Astrocyte of the spinal cord (primary cell): ENCODE results near the gene RPL41.

Experiments
- DNase-seq: peaks from one replicate; pipeline ENCODE4 v3.0.0; 2011; ENCODE audit warnings: low read depth, low spot score
- H3K4me3 ChIP-seq: 2 replicates; pipeline ENCODE4 v1.5.1; 2011; ENCODE audit warnings: low read depth, mild to moderate bottlenecking, low read length, moderate library complexity
- in situ Hi-C: cut with HindIII; loops from 2 replicates; pipeline ENCODE4 v1.10.0; 2017; ENCODE audit warnings: low sequenced_read_pairs
- TF ChIP-seq, protein P1 (sequence below): IDR thresholded peaks from 2 replicates; pipeline ENCODE4 v1.5.1; 2012; ENCODE audit warnings: low read depth, mild to moderate bottlenecking, low read length, inconsistent platforms

RPL41 gene

DNA sequence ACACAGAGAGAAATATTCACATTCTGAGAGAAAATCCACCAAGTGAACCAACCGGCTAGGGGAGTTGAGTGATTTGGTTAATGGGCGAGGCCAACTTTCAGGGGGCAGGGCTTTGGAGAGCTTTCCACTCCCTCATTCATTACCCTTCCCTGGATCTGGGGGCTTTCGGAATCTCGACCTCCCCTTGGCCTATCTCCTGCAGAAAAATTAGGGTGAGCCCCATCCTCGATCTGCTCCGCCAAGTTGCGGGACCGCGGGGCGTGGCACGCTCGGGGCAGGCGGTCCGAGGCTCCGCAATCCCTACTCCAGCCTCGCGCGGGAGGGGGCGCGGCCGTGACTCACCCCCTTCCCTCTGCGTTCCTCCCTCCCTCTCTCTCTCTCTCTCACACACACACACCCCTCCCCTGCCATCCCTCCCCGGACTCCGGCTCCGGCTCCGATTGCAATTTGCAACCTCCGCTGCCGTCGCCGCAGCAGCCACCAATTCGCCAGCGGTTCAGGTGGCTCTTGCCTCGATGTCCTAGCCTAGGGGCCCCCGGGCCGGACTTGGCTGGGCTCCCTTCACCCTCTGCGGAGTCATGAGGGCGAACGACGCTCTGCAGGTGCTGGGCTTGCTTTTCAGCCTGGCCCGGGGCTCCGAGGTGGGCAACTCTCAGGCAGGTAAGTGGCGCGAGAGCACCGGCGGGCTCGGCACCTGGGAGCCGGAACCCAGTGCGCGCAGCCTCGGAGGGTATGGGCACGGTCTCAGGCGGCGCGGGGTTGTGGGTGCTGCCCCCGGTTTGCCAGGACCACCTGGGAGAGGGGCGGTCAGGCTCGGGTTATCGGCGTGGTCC, 36.5 kb upstream of the RPL41 start, which contains the start of gene ERBB3:
Gene ERBB3, plus strand, starts transcription at position 443 of the 833 bp plus-strand sequence. Its CDS starts 136 bp downstream, at position 579.
- peak; percentile 79 for DNase-seq
- in situ Hi-C loops: no loop called here
- TF ChIP-seq, protein P1, sequence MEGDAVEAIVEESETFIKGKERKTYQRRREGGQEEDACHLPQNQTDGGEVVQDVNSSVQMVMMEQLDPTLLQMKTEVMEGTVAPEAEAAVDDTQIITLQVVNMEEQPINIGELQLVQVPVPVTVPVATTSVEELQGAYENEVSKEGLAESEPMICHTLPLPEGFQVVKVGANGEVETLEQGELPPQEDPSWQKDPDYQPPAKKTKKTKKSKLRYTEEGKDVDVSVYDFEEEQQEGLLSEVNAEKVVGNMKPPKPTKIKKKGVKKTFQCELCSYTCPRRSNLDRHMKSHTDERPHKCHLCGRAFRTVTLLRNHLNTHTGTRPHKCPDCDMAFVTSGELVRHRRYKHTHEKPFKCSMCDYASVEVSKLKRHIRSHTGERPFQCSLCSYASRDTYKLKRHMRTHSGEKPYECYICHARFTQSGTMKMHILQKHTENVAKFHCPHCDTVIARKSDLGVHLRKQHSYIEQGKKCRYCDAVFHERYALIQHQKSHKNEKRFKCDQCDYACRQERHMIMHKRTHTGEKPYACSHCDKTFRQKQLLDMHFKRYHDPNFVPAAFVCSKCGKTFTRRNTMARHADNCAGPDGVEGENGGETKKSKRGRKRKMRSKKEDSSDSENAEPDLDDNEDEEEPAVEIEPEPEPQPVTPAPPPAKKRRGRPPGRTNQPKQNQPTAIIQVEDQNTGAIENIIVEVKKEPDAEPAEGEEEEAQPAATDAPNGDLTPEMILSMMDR: no peak
- peak within 1 kb of the TSS; percentile 42 for H3K4me3 ChIP-seq

DNA sequence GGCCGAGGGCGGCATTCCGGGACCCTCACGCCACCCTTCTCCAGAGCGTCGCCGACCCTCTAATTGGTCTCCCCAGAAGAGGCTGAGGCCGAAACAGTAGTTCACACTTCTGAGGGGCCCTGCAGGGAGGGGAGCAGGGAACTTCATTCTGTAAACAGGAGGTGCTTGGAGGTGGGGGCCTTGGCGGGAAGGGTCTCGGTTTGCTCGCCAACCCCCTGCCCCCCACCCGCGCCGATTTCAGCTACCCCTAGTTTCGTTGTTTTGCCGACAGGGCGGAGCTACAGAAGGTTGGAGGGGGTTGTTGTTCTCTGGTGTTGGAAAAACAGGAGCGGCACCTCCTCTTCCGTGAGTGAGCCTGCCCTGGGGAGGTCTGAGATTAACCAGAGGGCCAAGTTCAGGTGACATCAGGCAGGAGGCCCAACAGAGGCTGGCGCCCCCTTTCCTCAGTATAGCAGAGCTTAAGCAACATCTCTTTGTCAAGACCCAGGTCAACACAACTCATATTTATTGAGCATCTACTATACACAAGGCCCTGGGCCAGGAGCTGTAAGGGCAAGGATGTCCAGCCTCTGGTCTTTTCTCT, 35.8 kb upstream of the RPL41 start:
- TF ChIP-seq, protein P1: no peak
- in situ Hi-C loops: no loop called here
- H3K4me3 ChIP-seq: peak overlapping the region; percentile 42
- DNase-seq: no peak

DNA sequence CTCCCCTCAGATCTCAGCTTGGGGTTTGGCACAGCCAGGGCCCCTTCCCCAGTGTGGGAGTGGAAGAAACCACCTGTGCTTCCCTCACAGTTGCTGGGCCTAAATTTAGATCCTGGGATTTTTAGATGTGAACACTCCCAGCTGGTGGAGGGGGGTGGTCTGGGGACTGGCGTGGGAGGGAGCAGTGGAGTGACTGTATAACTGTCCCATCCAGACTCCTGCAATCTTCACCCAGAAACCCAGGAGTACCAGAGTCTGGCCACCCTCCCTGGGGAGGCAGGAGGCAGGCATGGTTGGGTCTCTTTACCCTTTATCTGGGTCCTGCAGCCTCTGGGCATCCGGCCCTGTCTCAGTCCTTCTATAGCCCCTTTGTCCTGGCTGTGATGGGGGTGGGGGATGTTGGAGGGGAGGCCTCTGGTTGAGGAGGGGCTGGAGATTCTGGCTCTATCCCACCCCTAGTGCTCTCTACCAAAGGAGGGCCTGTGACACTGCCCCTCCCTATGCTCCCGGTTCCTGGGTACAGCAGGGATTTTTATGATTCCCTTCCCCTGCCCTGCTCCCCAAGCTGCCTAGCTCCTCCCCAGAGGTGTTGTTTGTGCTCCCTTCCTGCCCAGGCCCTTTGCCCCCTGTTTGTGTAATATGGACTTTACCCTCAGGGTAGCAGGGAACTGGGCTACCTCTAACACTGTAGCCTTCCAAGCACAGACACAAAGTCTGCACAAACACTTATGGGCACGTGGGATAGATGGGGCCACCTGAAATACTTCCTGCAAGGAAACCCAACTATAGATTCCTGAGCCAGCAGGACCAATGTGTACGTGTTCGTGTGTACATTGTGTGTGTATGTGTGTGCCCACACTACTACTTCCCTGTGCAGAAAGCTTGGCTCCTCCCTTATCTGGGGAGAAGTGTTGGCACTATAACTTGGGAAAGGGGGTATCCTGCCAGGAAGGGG, 34.8 kb upstream of the RPL41 start:
- in situ Hi-C loops: no loop called here
- TF ChIP-seq, protein P1: no peak
- no peak for DNase-seq
- H3K4me3 ChIP-seq: no peak overlapping the region

DNA sequence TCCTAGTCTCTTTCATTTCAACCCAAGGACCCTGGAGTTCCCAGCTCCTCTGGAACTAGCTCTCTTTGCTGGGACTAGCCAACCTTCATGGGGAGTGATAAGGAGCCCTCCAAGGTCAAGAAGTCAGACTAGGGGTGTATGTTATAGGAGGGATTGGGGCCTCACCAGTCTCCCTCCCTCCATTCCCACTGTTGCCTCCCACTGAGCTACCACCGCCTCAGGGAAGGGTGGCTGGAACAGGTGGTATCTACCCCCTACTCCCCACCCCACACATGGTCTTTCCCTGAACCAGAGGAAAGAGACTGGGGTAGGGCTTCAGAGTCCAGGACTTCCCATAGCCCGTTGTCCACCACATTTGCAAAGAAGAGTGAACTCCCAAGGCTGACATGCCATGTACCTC, 34.1 kb upstream of the RPL41 start:
- DNase-seq: no peak
- no peak overlapping the region for H3K4me3 ChIP-seq
- TF ChIP-seq, protein P1: no peak
- in situ Hi-C loops: no loop called here

DNA sequence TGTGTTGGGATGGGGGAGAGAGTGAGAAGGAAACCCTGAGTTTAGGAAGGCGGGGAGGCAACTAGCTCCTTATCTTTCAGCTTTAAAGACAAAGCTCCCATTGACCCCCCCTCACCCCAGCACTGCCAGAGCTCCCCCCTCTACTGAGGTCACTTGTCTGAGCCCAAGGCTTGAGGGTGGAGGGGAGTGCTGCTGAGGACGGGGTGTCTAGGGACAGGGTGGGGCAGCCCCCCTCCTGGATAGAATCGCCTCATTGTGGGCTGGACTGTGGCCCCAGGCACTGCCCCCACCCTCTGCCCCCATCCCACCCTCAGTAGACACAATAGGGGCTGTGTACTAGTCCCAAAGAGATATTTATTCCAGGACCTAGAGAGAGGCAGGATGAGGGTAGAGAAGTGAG, 33.5 kb upstream of the RPL41 start:
- TF ChIP-seq, protein P1: no peak
- H3K4me3 ChIP-seq: no peak overlapping the region
- no peak for DNase-seq
- in situ Hi-C loops: no loop called here

DNA sequence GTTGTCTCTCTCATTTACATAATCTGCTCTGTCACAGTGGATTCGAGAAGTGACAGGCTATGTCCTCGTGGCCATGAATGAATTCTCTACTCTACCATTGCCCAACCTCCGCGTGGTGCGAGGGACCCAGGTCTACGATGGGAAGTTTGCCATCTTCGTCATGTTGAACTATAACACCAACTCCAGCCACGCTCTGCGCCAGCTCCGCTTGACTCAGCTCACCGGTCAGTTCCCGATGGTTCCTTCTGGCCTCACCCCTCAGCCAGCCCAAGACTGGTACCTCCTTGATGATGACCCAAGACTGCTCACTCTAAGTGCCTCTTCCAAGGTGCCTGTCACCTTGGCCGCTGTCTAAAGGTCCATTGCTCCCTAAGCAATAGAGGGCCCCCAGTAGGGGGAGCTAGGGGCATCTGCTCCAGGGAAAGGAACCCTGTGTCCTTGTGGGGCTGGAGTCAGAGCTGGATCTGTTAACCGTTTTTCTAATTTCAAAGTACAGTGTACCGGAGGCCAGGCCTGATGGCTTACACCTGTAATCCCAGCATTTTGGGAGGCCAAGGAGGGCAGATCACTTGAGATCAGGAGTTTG, 31.4 kb upstream of the RPL41 start:
- in situ Hi-C loops: no loop called here

More for the DNA sequence above, 31.4 kb upstream of the RPL41 start:
- no peak for DNase-seq
- no peak overlapping the region for H3K4me3 ChIP-seq
- TF ChIP-seq, protein P1: peak; percentile 53
